HCT116 (cell line): ENCODE data around the gene MED9.
"Not testable (repeated sequence)": the region's sequence is repeated elsewhere in the genome, so short reads cannot be mapped to it uniquely, and the experiment has no call there.

ENCODE experiments used
- JUND ChIP-seq: IDR thresholded peaks from 2 replicates; pipeline ENCODE4 v1.6.1; 2012
- RAD21 ChIP-seq: IDR thresholded peaks from 2 replicates; pipeline ENCODE4 v1.6.1; 2012; ENCODE audit warnings: low read depth, mild to moderate bottlenecking
- SRF ChIP-seq: IDR thresholded peaks from 2 replicates; pipeline ENCODE4 v1.6.1; 2012; ENCODE audit warnings: low read depth
- TF ChIP-seq, protein P1 (sequence below), 3 experiments: fragments of 200-600 bp in 1 of 3; sonication (generic) in 1 of 3; IDR thresholded peaks in 2 of 3; conservative IDR thresholded peaks in 1 of 3; 2 replicates each; pipeline ENCODE4 v1.5.1; 2012 to 2017; ENCODE audit warnings: low read depth in 2 of 3, low read length in 2 of 3, antibody characterized with exemption in 1 of 3, borderline replicate concordance in 1 of 3, control low read depth in 1 of 3, mild to moderate bottlenecking in 1 of 3, mixed read lengths in 1 of 3, mixed run types in 1 of 3, moderate library complexity in 1 of 3; ENCODE audit not compliant: insufficient read depth in 1 of 3
- TF ChIP-seq, protein P2 (sequence below): IDR thresholded peaks from 2 replicates; pipeline ENCODE4 v1.6.1; 2012; ENCODE audit warnings: low read depth

DNA sequence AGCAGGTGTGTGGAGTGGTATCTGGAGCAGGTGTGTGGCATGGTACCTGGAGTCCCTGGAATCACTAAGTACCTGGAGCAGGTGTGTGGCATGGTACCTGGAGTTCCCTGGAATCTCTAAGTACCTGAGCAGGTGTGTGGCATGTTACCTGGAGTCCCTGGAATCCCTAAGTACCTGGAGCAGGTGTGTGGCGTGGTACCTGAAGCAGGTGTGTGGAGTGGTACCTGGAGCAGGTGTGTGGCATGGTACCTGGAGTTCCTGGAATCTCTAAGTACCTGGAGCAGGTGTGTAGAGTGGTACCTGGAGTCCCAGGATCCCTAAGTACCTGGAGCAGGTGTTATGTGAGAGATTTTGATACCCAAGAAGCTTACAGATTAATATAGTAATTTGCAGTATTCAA lies 22.1 kb upstream of the MED9 start:
- TF ChIP-seq SRF, JUND, RAD21: not testable (repeated sequence)
- TF ChIP-seq, protein P1, sequence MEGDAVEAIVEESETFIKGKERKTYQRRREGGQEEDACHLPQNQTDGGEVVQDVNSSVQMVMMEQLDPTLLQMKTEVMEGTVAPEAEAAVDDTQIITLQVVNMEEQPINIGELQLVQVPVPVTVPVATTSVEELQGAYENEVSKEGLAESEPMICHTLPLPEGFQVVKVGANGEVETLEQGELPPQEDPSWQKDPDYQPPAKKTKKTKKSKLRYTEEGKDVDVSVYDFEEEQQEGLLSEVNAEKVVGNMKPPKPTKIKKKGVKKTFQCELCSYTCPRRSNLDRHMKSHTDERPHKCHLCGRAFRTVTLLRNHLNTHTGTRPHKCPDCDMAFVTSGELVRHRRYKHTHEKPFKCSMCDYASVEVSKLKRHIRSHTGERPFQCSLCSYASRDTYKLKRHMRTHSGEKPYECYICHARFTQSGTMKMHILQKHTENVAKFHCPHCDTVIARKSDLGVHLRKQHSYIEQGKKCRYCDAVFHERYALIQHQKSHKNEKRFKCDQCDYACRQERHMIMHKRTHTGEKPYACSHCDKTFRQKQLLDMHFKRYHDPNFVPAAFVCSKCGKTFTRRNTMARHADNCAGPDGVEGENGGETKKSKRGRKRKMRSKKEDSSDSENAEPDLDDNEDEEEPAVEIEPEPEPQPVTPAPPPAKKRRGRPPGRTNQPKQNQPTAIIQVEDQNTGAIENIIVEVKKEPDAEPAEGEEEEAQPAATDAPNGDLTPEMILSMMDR (IDR thresholded peaks at IDR 0.05 in 2 of 3, conservative IDR thresholded peaks at IDR 0.05 in 1 of 3; ENCODE audit: borderline replicate concordance in 1 of 3, insufficient read depth in 1 of 3, low read depth in 2 of 3, low read length in 2 of 3), result not testable (repeated sequence)
- TF ChIP-seq, protein P2, sequence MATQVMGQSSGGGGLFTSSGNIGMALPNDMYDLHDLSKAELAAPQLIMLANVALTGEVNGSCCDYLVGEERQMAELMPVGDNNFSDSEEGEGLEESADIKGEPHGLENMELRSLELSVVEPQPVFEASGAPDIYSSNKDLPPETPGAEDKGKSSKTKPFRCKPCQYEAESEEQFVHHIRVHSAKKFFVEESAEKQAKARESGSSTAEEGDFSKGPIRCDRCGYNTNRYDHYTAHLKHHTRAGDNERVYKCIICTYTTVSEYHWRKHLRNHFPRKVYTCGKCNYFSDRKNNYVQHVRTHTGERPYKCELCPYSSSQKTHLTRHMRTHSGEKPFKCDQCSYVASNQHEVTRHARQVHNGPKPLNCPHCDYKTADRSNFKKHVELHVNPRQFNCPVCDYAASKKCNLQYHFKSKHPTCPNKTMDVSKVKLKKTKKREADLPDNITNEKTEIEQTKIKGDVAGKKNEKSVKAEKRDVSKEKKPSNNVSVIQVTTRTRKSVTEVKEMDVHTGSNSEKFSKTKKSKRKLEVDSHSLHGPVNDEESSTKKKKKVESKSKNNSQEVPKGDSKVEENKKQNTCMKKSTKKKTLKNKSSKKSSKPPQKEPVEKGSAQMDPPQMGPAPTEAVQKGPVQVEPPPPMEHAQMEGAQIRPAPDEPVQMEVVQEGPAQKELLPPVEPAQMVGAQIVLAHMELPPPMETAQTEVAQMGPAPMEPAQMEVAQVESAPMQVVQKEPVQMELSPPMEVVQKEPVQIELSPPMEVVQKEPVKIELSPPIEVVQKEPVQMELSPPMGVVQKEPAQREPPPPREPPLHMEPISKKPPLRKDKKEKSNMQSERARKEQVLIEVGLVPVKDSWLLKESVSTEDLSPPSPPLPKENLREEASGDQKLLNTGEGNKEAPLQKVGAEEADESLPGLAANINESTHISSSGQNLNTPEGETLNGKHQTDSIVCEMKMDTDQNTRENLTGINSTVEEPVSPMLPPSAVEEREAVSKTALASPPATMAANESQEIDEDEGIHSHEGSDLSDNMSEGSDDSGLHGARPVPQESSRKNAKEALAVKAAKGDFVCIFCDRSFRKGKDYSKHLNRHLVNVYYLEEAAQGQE, result not testable (repeated sequence)
